ENCODE results near the gene UBE2E1. TPM values are rescaled to one million over a fixed set of nuclear protein-coding genes. Genes with fewer than 3 reads are reported as not detected.
"Not testable (repeated sequence)": the region's sequence is repeated elsewhere in the genome, so short reads cannot be mapped to it uniquely, and the experiment has no call there.

The UBE2E1 gene
- total RNA-seq, 2 donors from 2014 or later = 56.5 to 68.5 TPM

GRCh38 chr3:23832523-23832922, 26.8 kb downstream of the UBE2E1 start:
- Mint-ChIP-seq H3K27ac (no peak overlapping the region), H3K4me1 (ENCODE audit: low read depth in 2 of 2) (peaks cover 22 to 29% of the 10 kb centered on the region in 2 donors), H3K4me3 (no peak overlapping the region), H3K9me3 (no peaks in the 10 kb centered on the region), H3K27me3 (no peaks in the 10 kb centered on the region), H3K36me3 (no peaks in the 10 kb centered on the region)
- no peak for DNase-seq (ENCODE audit: low spot score)
- no peak for ATAC-seq

- no peaks in the 10 kb centered on the region for H3K27me3 Mint-ChIP-seq
- H3K27ac Mint-ChIP-seq = no peak overlapping the region
- DNase-seq (ENCODE audit: low spot score) = no peak
- no peaks in the 10 kb centered on the region for H3K36me3 Mint-ChIP-seq
- H3K4me3 Mint-ChIP-seq = no peak overlapping the region
- no peak for ATAC-seq
- no peaks in the 10 kb centered on the region for H3K9me3 Mint-ChIP-seq
- H3K4me1 Mint-ChIP-seq (ENCODE audit: low read depth in 2 of 2) = peaks cover 22 to 26% of the 10 kb centered on the region in 2 donors
Measured at GRCh38 chr3:23834082-23834870, 28.5 kb downstream of the UBE2E1 start.

GRCh38 chr3:23835087-23835486, 29.3 kb downstream of the UBE2E1 start:
- H3K4me3 Mint-ChIP-seq = no peak overlapping the region
- no peaks in the 10 kb centered on the region for H3K27me3 Mint-ChIP-seq
- peak overlapping the region in 1 of 2 donors; percentile 27 for H3K27ac Mint-ChIP-seq
- no peaks in the 10 kb centered on the region for H3K9me3 Mint-ChIP-seq
- ATAC-seq = no peak
- no peak for DNase-seq (ENCODE audit: low spot score)
- H3K4me1 Mint-ChIP-seq (ENCODE audit: low read depth in 2 of 2) = peaks cover 20 to 23% of the 10 kb centered on the region in 2 donors
- H3K36me3 Mint-ChIP-seq = no peaks in the 10 kb centered on the region

- no peaks in the 10 kb centered on the region for H3K36me3 Mint-ChIP-seq
- H3K4me3 Mint-ChIP-seq = no peak overlapping the region
- peaks cover 16 to 23% of the 10 kb centered on the region in 2 donors for H3K4me1 Mint-ChIP-seq (ENCODE audit: low read depth in 2 of 2)
- DNase-seq (ENCODE audit: low spot score) (no peak), ATAC-seq (no peak)
- H3K27me3 Mint-ChIP-seq = no peaks in the 10 kb centered on the region
- H3K9me3 Mint-ChIP-seq = no peaks in the 10 kb centered on the region
- H3K27ac Mint-ChIP-seq = peak overlapping the region in 1 of 2 donors; percentile 27
Measured at GRCh38 chr3:23835802-23836201, 30.0 kb downstream of the UBE2E1 start.

- ATAC-seq (no peak), DNase-seq (ENCODE audit: low spot score) (no peak)
- peaks cover 15 to 20% of the 10 kb centered on the region in 2 donors for H3K4me1 Mint-ChIP-seq (ENCODE audit: low read depth in 2 of 2)
- H3K27ac Mint-ChIP-seq = peak overlapping the region in 1 of 2 donors; percentile 27
- H3K27me3 Mint-ChIP-seq = no peaks in the 10 kb centered on the region
- H3K4me3 Mint-ChIP-seq = no peak overlapping the region
- no peaks in the 10 kb centered on the region for H3K36me3 Mint-ChIP-seq
- no peaks in the 10 kb centered on the region for H3K9me3 Mint-ChIP-seq
Measured at GRCh38 chr3:23836536-23837230, 30.9 kb downstream of the UBE2E1 start.

GRCh38 chr3:23837286-23837685, 31.5 kb downstream of the UBE2E1 start:
- DNase-seq (ENCODE audit: low spot score) (no peak), ATAC-seq (no peak)
- H3K4me3 Mint-ChIP-seq = no peak overlapping the region
- no peaks in the 10 kb centered on the region for H3K9me3 Mint-ChIP-seq
- no peaks in the 10 kb centered on the region for H3K36me3 Mint-ChIP-seq
- H3K27ac Mint-ChIP-seq = no peak overlapping the region
- H3K27me3 Mint-ChIP-seq = no peaks in the 10 kb centered on the region
- peaks cover 15 to 24% of the 10 kb centered on the region in 2 donors for H3K4me1 Mint-ChIP-seq (ENCODE audit: low read depth in 2 of 2)

GRCh38 chr3:23837691-23838090, 31.9 kb downstream of the UBE2E1 start:
- no peaks in the 10 kb centered on the region for H3K27me3 Mint-ChIP-seq
- no peak for DNase-seq (ENCODE audit: low spot score)
- no peaks in the 10 kb centered on the region for H3K36me3 Mint-ChIP-seq
- no peak overlapping the region for H3K4me3 Mint-ChIP-seq
- H3K27ac Mint-ChIP-seq = no peak overlapping the region
- H3K9me3 Mint-ChIP-seq = no peaks in the 10 kb centered on the region
- peaks cover 15 to 24% of the 10 kb centered on the region in 2 donors for H3K4me1 Mint-ChIP-seq (ENCODE audit: low read depth in 2 of 2)
- ATAC-seq = no peak

GRCh38 chr3:23840521-23840920, 34.8 kb downstream of the UBE2E1 start:
- no peak overlapping the region for H3K4me3 Mint-ChIP-seq
- no peak overlapping the region for H3K27ac Mint-ChIP-seq
- DNase-seq (ENCODE audit: low spot score) (no peak), ATAC-seq (no peak)
- no peaks in the 10 kb centered on the region for H3K27me3 Mint-ChIP-seq
- no peaks in the 10 kb centered on the region for H3K36me3 Mint-ChIP-seq
- H3K9me3 Mint-ChIP-seq = no peaks in the 10 kb centered on the region
- peaks cover 29 to 41% of the 10 kb centered on the region in 2 donors for H3K4me1 Mint-ChIP-seq (ENCODE audit: low read depth in 2 of 2)

GRCh38 chr3:23843869-23844268, 38.1 kb downstream of the UBE2E1 start:
- Mint-ChIP-seq H3K27me3 (no peaks in the 10 kb centered on the region), H3K27ac (peak overlapping the region in 1 of 2 donors; percentile 78), H3K36me3 (no peaks in the 10 kb centered on the region), H3K4me3 (no peak overlapping the region), H3K4me1 (ENCODE audit: low read depth in 2 of 2) (peaks cover 26 to 36% of the 10 kb centered on the region in 2 donors), H3K9me3 (no peaks in the 10 kb centered on the region)
- DNase-seq (ENCODE audit: low spot score) (no peak), ATAC-seq (no peak)

- ATAC-seq (no peak), DNase-seq (ENCODE audit: low spot score) (no peak)
- Mint-ChIP-seq H3K27me3 (no peaks in the 10 kb centered on the region), H3K36me3 (no peaks in the 10 kb centered on the region), H3K27ac (no peak overlapping the region), H3K9me3 (no peaks in the 10 kb centered on the region), H3K4me3 (no peak overlapping the region), H3K4me1 (ENCODE audit: low read depth in 2 of 2) (peaks cover 27% of the 10 kb centered on the region in 2 donors)
Measured at GRCh38 chr3:23845326-23846216, 39.8 kb downstream of the UBE2E1 start.

- not testable (repeated sequence) for H3K36me3 Mint-ChIP-seq; H3K4me3 Mint-ChIP-seq; H3K27ac Mint-ChIP-seq; DNase-seq (ENCODE audit: low spot score); ATAC-seq; H3K27me3 Mint-ChIP-seq; H3K9me3 Mint-ChIP-seq
- H3K4me1 Mint-ChIP-seq (ENCODE audit: low read depth in 2 of 2) = peaks cover 5 to 15% of the 10 kb centered on the region in 2 donors
Measured at GRCh38 chr3:23849462-23849861, 43.7 kb downstream of the UBE2E1 start.

GRCh38 chr3:23856286-23856685, 50.5 kb downstream of the UBE2E1 start:
- no peak for DNase-seq (ENCODE audit: low spot score)
- H3K27ac Mint-ChIP-seq = peak overlapping the region; percentile 19 to 25
- peaks cover 35 to 36% of the 10 kb centered on the region in 2 donors for H3K4me1 Mint-ChIP-seq (ENCODE audit: low read depth in 2 of 2)
- ATAC-seq = no peak
- H3K9me3 Mint-ChIP-seq = no peaks in the 10 kb centered on the region
- peaks cover 4% of the 10 kb centered on the region for H3K36me3 Mint-ChIP-seq
- no peak overlapping the region for H3K4me3 Mint-ChIP-seq
- H3K27me3 Mint-ChIP-seq = no peaks in the 10 kb centered on the region

GRCh38 chr3:23859012-23859743, 53.4 kb downstream of the UBE2E1 start:
- Mint-ChIP-seq H3K36me3 (no peaks in the 10 kb centered on the region), H3K27me3 (no peaks in the 10 kb centered on the region), H3K4me1 (ENCODE audit: low read depth in 2 of 2) (peaks cover 41 to 46% of the 10 kb centered on the region in 2 donors), H3K9me3 (no peaks in the 10 kb centered on the region), H3K4me3 (peak overlapping the region; percentile 5), H3K27ac (no peak overlapping the region)
- DNase-seq (ENCODE audit: low spot score) (no peak), ATAC-seq (no peak)

Measured in natural killer cell treated with Interleukin-12 subunit alpha and Interleukin-12 subunit beta and Interleukin-15 and Interleukin-18, amount 100 ng/mL, for 72 hours (primary cell).